ENCODE data around the gene HOXA13.

The HOXA13 gene

GRCh38 chr7:27245124-27245797 is 45.4 kb upstream of the HOXA13 start:
- peak; percentile 94 for TF ChIP-seq SUZ12 (IDR thresholded peaks at IDR 0.05; ENCODE audit: extremely low read depth, insufficient read depth, insufficient read length)
- TF ChIP-seq YY1 (IDR thresholded peaks at IDR 0.05; ENCODE audit: insufficient read depth, insufficient read length): no peak
- Histone ChIP-seq H3K9ac (ENCODE audit: insufficient read length, low read depth) (no peak overlapping the region), H3K27me3 (ENCODE audit: insufficient read depth, insufficient read length) (peaks cover 100% of the 10 kb centered on the region), H3K36me3 (ENCODE audit: insufficient read depth, insufficient read length, low read length) (no peaks in the 10 kb centered on the region), H3K9me3 (ENCODE audit: insufficient read depth, low read length) (no peaks in the 10 kb centered on the region), H3K4me3 (ENCODE audit: insufficient read length, low read depth) (peak overlapping the region; percentile 31), H3K4me1 (ENCODE audit: insufficient read depth, insufficient read length) (peaks cover 28% of the 10 kb centered on the region)
- DNase-seq (ENCODE audit: low read depth, low spot score): no peak

GRCh38 chr7:27244488-27245123 is 44.7 kb upstream of the HOXA13 start:
- no peaks in the 10 kb centered on the region for H3K36me3 ChIP-seq (ENCODE audit: insufficient read depth, insufficient read length, low read length)
- no peak overlapping the region for H3K9ac ChIP-seq (ENCODE audit: insufficient read length, low read depth)
- TF ChIP-seq YY1 (IDR thresholded peaks at IDR 0.05; ENCODE audit: insufficient read depth, insufficient read length) (no peak), SUZ12 (IDR thresholded peaks at IDR 0.05; ENCODE audit: extremely low read depth, insufficient read depth, insufficient read length) (no peak), ZNF274 (IDR thresholded peaks at IDR 0.05; ENCODE audit: low read depth, low read length) (no peak)
- H3K27me3 ChIP-seq (ENCODE audit: insufficient read depth, insufficient read length): peaks cover 100% of the 10 kb centered on the region
- no peak overlapping the region for H3K4me3 ChIP-seq (ENCODE audit: insufficient read length, low read depth)
- DNase-seq (ENCODE audit: low read depth, low spot score): no peak
- no peaks in the 10 kb centered on the region for H3K9me3 ChIP-seq (ENCODE audit: insufficient read depth, low read length)
- peaks cover 28% of the 10 kb centered on the region for H3K4me1 ChIP-seq (ENCODE audit: insufficient read depth, insufficient read length)

- Histone ChIP-seq H3K4me3 (ENCODE audit: insufficient read length, low read depth) (peak overlapping the region; percentile 30), H3K36me3 (ENCODE audit: insufficient read depth, insufficient read length, low read length) (no peaks in the 10 kb centered on the region), H3K9ac (ENCODE audit: insufficient read length, low read depth) (no peak overlapping the region), H3K4me1 (ENCODE audit: insufficient read depth, insufficient read length) (peaks cover 31% of the 10 kb centered on the region), H3K27me3 (ENCODE audit: insufficient read depth, insufficient read length) (peaks cover 99% of the 10 kb centered on the region), H3K9me3 (ENCODE audit: insufficient read depth, low read length) (no peaks in the 10 kb centered on the region)
- no peak for DNase-seq (ENCODE audit: low read depth, low spot score)
- TF ChIP-seq ZNF274 (IDR thresholded peaks at IDR 0.05; ENCODE audit: low read depth, low read length) (no peak), SUZ12 (IDR thresholded peaks at IDR 0.05; ENCODE audit: extremely low read depth, insufficient read depth, insufficient read length) (peak; percentile 68)
These were observed 43.7 kb upstream of the HOXA13 start for GRCh38 chr7:27243340-27244163.

DNA sequence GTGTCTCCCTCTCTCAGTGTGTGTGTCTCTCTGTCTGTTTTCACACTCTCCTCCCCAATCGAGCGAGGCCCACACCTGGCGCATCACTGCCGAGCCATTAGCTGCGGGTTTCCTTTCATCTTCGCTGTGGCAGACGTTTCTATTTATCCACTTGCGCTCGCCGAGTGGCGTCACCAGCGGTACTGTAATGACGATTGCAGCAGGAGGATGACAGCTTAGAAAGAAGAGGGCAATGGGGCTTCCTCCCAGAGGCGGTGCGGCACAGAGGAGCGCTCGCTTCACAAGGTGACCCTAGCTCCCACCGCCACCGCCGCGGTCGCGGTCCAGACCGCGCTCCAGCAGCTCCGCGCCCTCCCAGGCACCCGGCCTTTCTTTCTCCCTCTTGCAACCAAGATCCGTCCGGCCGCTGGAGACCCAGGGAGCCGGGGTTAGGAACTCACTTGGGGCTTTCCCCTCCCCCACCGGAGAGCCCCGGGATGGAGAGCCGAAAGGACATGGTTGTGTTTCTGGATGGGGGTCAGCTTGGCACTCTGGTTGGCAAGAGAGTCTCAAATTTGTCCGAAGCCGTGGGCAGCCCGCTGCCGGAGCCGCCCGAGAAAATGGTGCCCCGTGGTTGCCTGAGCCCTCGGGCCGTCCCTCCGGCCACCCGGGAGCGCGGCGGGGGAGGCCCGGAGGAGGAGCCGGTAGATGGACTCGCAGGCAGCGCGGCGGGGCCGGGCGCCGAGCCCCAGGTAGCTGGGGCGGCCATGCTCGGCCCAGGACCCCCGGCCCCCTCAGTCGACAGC is 42.9 kb upstream of the HOXA13 start, which contains the start of gene EVX1:
EVX1 (plus strand) TSS at position 248 of the 785 bp plus-strand sequence; CDS start at position 477, 229 bp downstream.
- H3K4me1 ChIP-seq (ENCODE audit: insufficient read depth, insufficient read length): peaks cover 31% of the 10 kb centered on the region
- no peaks in the 10 kb centered on the region for H3K36me3 ChIP-seq (ENCODE audit: insufficient read depth, insufficient read length, low read length)
- no peaks in the 10 kb centered on the region for H3K9me3 ChIP-seq (ENCODE audit: insufficient read depth, low read length)
- peak within 1 kb of the TSS; percentile 32 for H3K9ac ChIP-seq (ENCODE audit: insufficient read length, low read depth)
- TF ChIP-seq YY1 (IDR thresholded peaks at IDR 0.05; ENCODE audit: insufficient read depth, insufficient read length): no peak
- TF ChIP-seq SUZ12 (IDR thresholded peaks at IDR 0.05; ENCODE audit: extremely low read depth, insufficient read depth, insufficient read length): peak; percentile 12
- TF ChIP-seq ZNF274 (IDR thresholded peaks at IDR 0.05; ENCODE audit: low read depth, low read length): no peak
- peak within 1 kb of the TSS; percentile 30 for H3K4me3 ChIP-seq (ENCODE audit: insufficient read length, low read depth)
- H3K27me3 ChIP-seq (ENCODE audit: insufficient read depth, insufficient read length): peaks cover 99% of the 10 kb centered on the region
- DNase-seq (ENCODE audit: low read depth, low spot score): no peak

DNA sequence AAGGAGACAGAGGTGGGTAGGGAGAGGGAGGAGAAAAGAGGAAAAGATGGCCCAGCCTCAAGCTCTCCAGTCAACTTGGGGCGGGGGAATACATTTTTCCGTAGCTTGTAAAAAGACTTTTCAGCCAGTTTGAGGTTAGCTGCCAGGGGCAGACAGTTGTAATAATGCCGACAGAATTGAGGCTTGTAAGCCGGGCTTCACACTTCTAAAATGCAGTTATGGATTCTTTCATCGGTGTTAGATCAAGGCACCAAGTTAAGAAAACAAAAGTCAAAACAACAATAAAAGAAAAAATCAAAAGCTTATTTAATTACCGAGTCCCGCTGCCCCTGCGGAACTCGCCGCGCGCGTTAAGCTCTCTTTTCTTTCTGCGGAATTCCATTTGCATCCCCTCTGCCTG is 42.3 kb upstream of the HOXA13 start:
- no peak overlapping the region for H3K9ac ChIP-seq (ENCODE audit: insufficient read length, low read depth)
- peaks cover 99% of the 10 kb centered on the region for H3K27me3 ChIP-seq (ENCODE audit: insufficient read depth, insufficient read length)
- H3K36me3 ChIP-seq (ENCODE audit: insufficient read depth, insufficient read length, low read length): no peaks in the 10 kb centered on the region
- no peaks in the 10 kb centered on the region for H3K9me3 ChIP-seq (ENCODE audit: insufficient read depth, low read length)
- H3K4me3 ChIP-seq (ENCODE audit: insufficient read length, low read depth): no peak overlapping the region
- TF ChIP-seq ZNF274 (IDR thresholded peaks at IDR 0.05; ENCODE audit: low read depth, low read length) (no peak), SUZ12 (IDR thresholded peaks at IDR 0.05; ENCODE audit: extremely low read depth, insufficient read depth, insufficient read length) (no peak)
- peaks cover 31% of the 10 kb centered on the region for H3K4me1 ChIP-seq (ENCODE audit: insufficient read depth, insufficient read length)
- DNase-seq (ENCODE audit: low read depth, low spot score): no peak

- H3K27me3 ChIP-seq (ENCODE audit: insufficient read depth, insufficient read length): peaks cover 99% of the 10 kb centered on the region
- H3K4me3 ChIP-seq (ENCODE audit: insufficient read length, low read depth): no peak overlapping the region
- H3K9ac ChIP-seq (ENCODE audit: insufficient read length, low read depth): no peak overlapping the region
- H3K9me3 ChIP-seq (ENCODE audit: insufficient read depth, low read length): no peaks in the 10 kb centered on the region
- no peaks in the 10 kb centered on the region for H3K36me3 ChIP-seq (ENCODE audit: insufficient read depth, insufficient read length, low read length)
- peaks cover 31% of the 10 kb centered on the region for H3K4me1 ChIP-seq (ENCODE audit: insufficient read depth, insufficient read length)
- TF ChIP-seq YY1 (IDR thresholded peaks at IDR 0.05; ENCODE audit: insufficient read depth, insufficient read length): no peak
- TF ChIP-seq SUZ12 (IDR thresholded peaks at IDR 0.05; ENCODE audit: extremely low read depth, insufficient read depth, insufficient read length): peak; percentile 49
- no peak for DNase-seq (ENCODE audit: low read depth, low spot score)
These were observed 41.5 kb upstream of the HOXA13 start for GRCh38 chr7:27241189-27242056.
